Activated T-cell treated with anti-CD3 and anti-CD28 coated beads, Interleukin-2, amount 50 U/mL, for 24 hours (primary cell): ENCODE results near the gene GTPBP3.
"Not testable (repeated sequence)": the region's sequence is repeated elsewhere in the genome, so short reads cannot be mapped to it uniquely, and the experiment has no call there.

ENCODE experiments used
- DNase-seq: peaks from one replicate; pipeline ENCODE4 v3.0.0-alpha.2; 2020
- H3K27ac Mint-ChIP-seq: 2 replicates; pipeline ENCODE4 v1.8.0; 2020; ENCODE audit warnings: mild to moderate bottlenecking, mixed read lengths
- H3K27me3 Mint-ChIP-seq: 2 replicates; pipeline ENCODE4 v1.8.0; 2020; ENCODE audit warnings: mixed read lengths
- H3K36me3 Mint-ChIP-seq: 2 replicates; pipeline ENCODE4 v1.8.0; 2020; ENCODE audit warnings: low read depth, mixed read lengths
- H3K4me1 Mint-ChIP-seq: 2 replicates; pipeline ENCODE4 v1.8.0; 2020; ENCODE audit warnings: low read depth, mixed read lengths
- H3K4me3 Mint-ChIP-seq: 2 replicates; pipeline ENCODE4 v1.8.0; 2020; ENCODE audit warnings: mild to moderate bottlenecking, moderate library complexity, mixed read lengths
- H3K9me3 Mint-ChIP-seq: 2 replicates; pipeline ENCODE4 v1.8.0; 2020; ENCODE audit warnings: mixed read lengths

Gene GTPBP3

GRCh38 chr19:17336872-17337674, at the start of gene GTPBP3:
GTPBP3 (plus strand) TSS chr19:17337553; CDS start chr19:17337612, 59 bp downstream.
- Mint-ChIP-seq H3K9me3 (no peaks in the 10 kb centered on the region), H3K27ac (peak within 1 kb of the TSS; percentile 98), H3K4me3 (peak within 1 kb of the TSS; percentile 95), H3K27me3 (no peaks in the 10 kb centered on the region), H3K36me3 (peaks cover 47% of the 10 kb centered on the region), H3K4me1 (peaks cover 46% of the 10 kb centered on the region)
- peak; percentile 94 for DNase-seq

- Mint-ChIP-seq H3K27me3 (peaks cover 3% of the 10 kb centered on the region), H3K4me1 (peaks cover 8% of the 10 kb centered on the region), H3K4me3 (no peak overlapping the region), H3K9me3 (no peaks in the 10 kb centered on the region), H3K27ac (no peak overlapping the region), H3K36me3 (peaks cover 11% of the 10 kb centered on the region)
- peak; percentile 68 for DNase-seq
Measured at GRCh38 chr19:17289489-17289888, 47.9 kb upstream of the GTPBP3 start.

GRCh38 chr19:17292301-17293074, 44.9 kb upstream of the GTPBP3 start:
- H3K36me3 Mint-ChIP-seq = peaks cover 14% of the 10 kb centered on the region
- H3K9me3 Mint-ChIP-seq = no peaks in the 10 kb centered on the region
- peak overlapping the region; percentile 88 for H3K4me3 Mint-ChIP-seq
- H3K4me1 Mint-ChIP-seq = peaks cover 14% of the 10 kb centered on the region
- peak overlapping the region; percentile 90 for H3K27ac Mint-ChIP-seq
- DNase-seq = peak; percentile 93
- peaks cover 2% of the 10 kb centered on the region for H3K27me3 Mint-ChIP-seq

- peaks cover 20% of the 10 kb centered on the region for H3K36me3 Mint-ChIP-seq
- H3K27ac Mint-ChIP-seq = no peak overlapping the region
- no peaks in the 10 kb centered on the region for H3K9me3 Mint-ChIP-seq
- H3K27me3 Mint-ChIP-seq = no peaks in the 10 kb centered on the region
- peaks cover 14% of the 10 kb centered on the region for H3K4me1 Mint-ChIP-seq
- no peak for DNase-seq
- H3K4me3 Mint-ChIP-seq = peak overlapping the region; percentile 8
Measured at GRCh38 chr19:17293605-17294004, 43.7 kb upstream of the GTPBP3 start.

- DNase-seq = peak; percentile 75
- H3K4me3 Mint-ChIP-seq = peak overlapping the region; percentile 8
- H3K27me3 Mint-ChIP-seq = no peaks in the 10 kb centered on the region
- H3K4me1 Mint-ChIP-seq = peaks cover 14% of the 10 kb centered on the region
- no peak overlapping the region for H3K27ac Mint-ChIP-seq
- H3K36me3 Mint-ChIP-seq = peaks cover 23% of the 10 kb centered on the region
- no peaks in the 10 kb centered on the region for H3K9me3 Mint-ChIP-seq
Measured at GRCh38 chr19:17294051-17294891, 43.1 kb upstream of the GTPBP3 start.

GRCh38 chr19:17295551-17295950, 41.8 kb upstream of the GTPBP3 start:
- H3K9me3 Mint-ChIP-seq, H3K4me3 Mint-ChIP-seq, H3K27me3 Mint-ChIP-seq, DNase-seq, H3K27ac Mint-ChIP-seq: not testable (repeated sequence)
- Mint-ChIP-seq H3K36me3 (peaks cover 26% of the 10 kb centered on the region), H3K4me1 (peaks cover 14% of the 10 kb centered on the region)

- H3K27ac Mint-ChIP-seq = peak overlapping the region; percentile 71
- no peaks in the 10 kb centered on the region for H3K9me3 Mint-ChIP-seq
- H3K36me3 Mint-ChIP-seq = peaks cover 29% of the 10 kb centered on the region
- no peaks in the 10 kb centered on the region for H3K27me3 Mint-ChIP-seq
- H3K4me1 Mint-ChIP-seq = peaks cover 14% of the 10 kb centered on the region
- DNase-seq = no peak
- H3K4me3 Mint-ChIP-seq = no peak overlapping the region
Measured at GRCh38 chr19:17296273-17296672, 41.1 kb upstream of the GTPBP3 start.

GRCh38 chr19:17296976-17297375, 40.4 kb upstream of the GTPBP3 start:
- peak overlapping the region; percentile 61 for H3K27ac Mint-ChIP-seq
- no peak for DNase-seq
- peaks cover 31% of the 10 kb centered on the region for H3K36me3 Mint-ChIP-seq
- no peaks in the 10 kb centered on the region for H3K27me3 Mint-ChIP-seq
- no peaks in the 10 kb centered on the region for H3K9me3 Mint-ChIP-seq
- H3K4me3 Mint-ChIP-seq = no peak overlapping the region
- peaks cover 12% of the 10 kb centered on the region for H3K4me1 Mint-ChIP-seq

- peaks cover 23% of the 10 kb centered on the region for H3K36me3 Mint-ChIP-seq
- no peak for DNase-seq
- peaks cover 29% of the 10 kb centered on the region for H3K4me1 Mint-ChIP-seq
- H3K27me3 Mint-ChIP-seq = no peaks in the 10 kb centered on the region
- no peak overlapping the region for H3K27ac Mint-ChIP-seq
- H3K9me3 Mint-ChIP-seq = no peaks in the 10 kb centered on the region
- no peak overlapping the region for H3K4me3 Mint-ChIP-seq
Measured at GRCh38 chr19:17300992-17301619, 36.2 kb upstream of the GTPBP3 start.

GRCh38 chr19:17302391-17303166, 34.8 kb upstream of the GTPBP3 start:
- Mint-ChIP-seq H3K4me1 (peaks cover 32% of the 10 kb centered on the region), H3K36me3 (peaks cover 27% of the 10 kb centered on the region), H3K27ac (no peak overlapping the region), H3K4me3 (peak overlapping the region; percentile 70), H3K27me3 (no peaks in the 10 kb centered on the region), H3K9me3 (no peaks in the 10 kb centered on the region)
- DNase-seq = no peak

- Mint-ChIP-seq H3K9me3 (no peaks in the 10 kb centered on the region), H3K36me3 (peaks cover 24% of the 10 kb centered on the region), H3K27ac (no peak within 1 kb of the TSS), H3K4me3 (peak within 1 kb of the TSS; percentile 70), H3K4me1 (peaks cover 37% of the 10 kb centered on the region), H3K27me3 (no peaks in the 10 kb centered on the region)
- DNase-seq = peak; percentile 95
Measured at GRCh38 chr19:17303167-17303939, 34.0 kb upstream of the GTPBP3 start, which contains the start of gene ABHD8. ABHD8 (minus strand) TSS chr19:17303425; CDS start chr19:17301616, 1,809 bp downstream.

GRCh38 chr19:17303940-17304267, 33.4 kb upstream of the GTPBP3 start:
- Mint-ChIP-seq H3K9me3 (no peaks in the 10 kb centered on the region), H3K27ac (no peak overlapping the region), H3K4me3 (peak overlapping the region; percentile 70), H3K27me3 (no peaks in the 10 kb centered on the region), H3K36me3 (peaks cover 19% of the 10 kb centered on the region), H3K4me1 (peaks cover 38% of the 10 kb centered on the region)
- DNase-seq = no peak
